ENCODE measurements around the gene GMPPA.

- no peak for TF ChIP-seq BACH2 (CRISPR knock-in tag; IDR thresholded peaks at IDR 0.05; ENCODE audit: borderline replicate concordance)
- TF ChIP-seq PATZ1 (CRISPR knock-in tag; IDR thresholded peaks at IDR 0.05; ENCODE audit: borderline replicate concordance) = no peak
- no peak for TF ChIP-seq SNAI2 (CRISPR knock-in tag; IDR thresholded peaks at IDR 0.05)
- no peak for TF ChIP-seq ZNF565 (CRISPR knock-in tag; conservative IDR thresholded peaks at IDR 0.05; ENCODE audit: low read depth)
- TF ChIP-seq CREB5 (CRISPR knock-in tag; IDR thresholded peaks at IDR 0.05; ENCODE audit: low read depth) = no peak
- TF ChIP-seq ZC3H10 (CRISPR knock-in tag; IDR thresholded peaks at IDR 0.05) = no peak
- no peak for TF ChIP-seq GLIS3 (CRISPR knock-in tag; IDR thresholded peaks at IDR 0.05)
- no peak for TF ChIP-seq TOX (CRISPR knock-in tag; IDR thresholded peaks at IDR 0.05; ENCODE audit: borderline replicate concordance)
- no peak for TF ChIP-seq OSR1 (CRISPR knock-in tag; IDR thresholded peaks at IDR 0.05)
- TF ChIP-seq CSDC2 (CRISPR knock-in tag; IDR thresholded peaks at IDR 0.05) = no peak
- TF ChIP-seq, protein P1, sequence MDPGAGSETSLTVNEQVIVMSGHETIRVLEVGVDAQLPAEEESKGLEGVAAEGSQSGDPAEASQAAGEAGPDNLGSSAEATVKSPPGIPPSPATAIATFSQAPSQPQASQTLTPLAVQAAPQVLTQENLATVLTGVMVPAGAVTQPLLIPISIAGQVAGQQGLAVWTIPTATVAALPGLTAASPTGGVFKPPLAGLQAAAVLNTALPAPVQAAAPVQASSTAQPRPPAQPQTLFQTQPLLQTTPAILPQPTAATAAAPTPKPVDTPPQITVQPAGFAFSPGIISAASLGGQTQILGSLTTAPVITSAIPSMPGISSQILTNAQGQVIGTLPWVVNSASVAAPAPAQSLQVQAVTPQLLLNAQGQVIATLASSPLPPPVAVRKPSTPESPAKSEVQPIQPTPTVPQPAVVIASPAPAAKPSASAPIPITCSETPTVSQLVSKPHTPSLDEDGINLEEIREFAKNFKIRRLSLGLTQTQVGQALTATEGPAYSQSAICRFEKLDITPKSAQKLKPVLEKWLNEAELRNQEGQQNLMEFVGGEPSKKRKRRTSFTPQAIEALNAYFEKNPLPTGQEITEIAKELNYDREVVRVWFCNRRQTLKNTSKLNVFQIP (CRISPR knock-in tag; IDR thresholded peaks at IDR 0.05; ENCODE audit: borderline replicate concordance, low read depth) = no peak
- no peak for TF ChIP-seq TCF4 (CRISPR knock-in tag; IDR thresholded peaks at IDR 0.05; ENCODE audit: borderline replicate concordance)
- no peak for TF ChIP-seq ISL1 (CRISPR knock-in tag; IDR thresholded peaks at IDR 0.05)
- TF ChIP-seq ZFP30 (CRISPR knock-in tag; IDR thresholded peaks at IDR 0.05) = no peak
Measured at GRCh38 chr2:219516888-219517287, 18.2 kb downstream of the GMPPA start.
